Superior temporal gyrus (tissue), 1 donor: ENCODE measurements around the gene MST1.
"Not testable (repeated sequence)": the region's sequence is repeated elsewhere in the genome, so short reads cannot be mapped to it uniquely, and the experiment has no call there.

Source experiments
- DNase-seq: peaks from one replicate; pipeline ENCODE4 v3.0.0-alpha.2; 2016; ENCODE audit errors: extremely low spot score

Gene MST1

GRCh38 chr3:49700453-49701128 lies 11.3 kb upstream of the MST1 start:
- DNase-seq = no peak

DNA sequence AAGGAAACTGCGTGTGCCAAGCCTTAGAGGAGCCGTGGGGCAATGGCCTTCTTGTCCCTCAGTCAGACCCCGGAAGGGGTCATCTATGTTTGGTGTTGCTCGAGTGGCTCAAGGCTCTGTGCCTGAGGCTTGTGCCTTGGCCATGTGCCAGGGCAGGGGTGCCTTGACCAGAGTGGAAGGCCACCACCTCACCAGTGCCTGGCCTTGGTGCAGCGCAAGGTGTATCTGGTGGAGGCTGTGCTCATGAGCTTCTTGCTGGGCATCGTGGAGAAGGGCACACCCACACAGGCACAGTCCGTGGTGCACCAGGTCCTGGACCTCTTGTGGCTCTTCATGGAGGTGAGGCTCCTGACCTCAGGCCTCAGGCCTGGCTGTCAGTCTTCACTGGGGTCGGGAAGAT lies 10.7 kb upstream of the MST1 start:
- no peak for DNase-seq

GRCh38 chr3:49699281-49699979 lies 10.2 kb upstream of the MST1 start:
- no peak for DNase-seq

DNA sequence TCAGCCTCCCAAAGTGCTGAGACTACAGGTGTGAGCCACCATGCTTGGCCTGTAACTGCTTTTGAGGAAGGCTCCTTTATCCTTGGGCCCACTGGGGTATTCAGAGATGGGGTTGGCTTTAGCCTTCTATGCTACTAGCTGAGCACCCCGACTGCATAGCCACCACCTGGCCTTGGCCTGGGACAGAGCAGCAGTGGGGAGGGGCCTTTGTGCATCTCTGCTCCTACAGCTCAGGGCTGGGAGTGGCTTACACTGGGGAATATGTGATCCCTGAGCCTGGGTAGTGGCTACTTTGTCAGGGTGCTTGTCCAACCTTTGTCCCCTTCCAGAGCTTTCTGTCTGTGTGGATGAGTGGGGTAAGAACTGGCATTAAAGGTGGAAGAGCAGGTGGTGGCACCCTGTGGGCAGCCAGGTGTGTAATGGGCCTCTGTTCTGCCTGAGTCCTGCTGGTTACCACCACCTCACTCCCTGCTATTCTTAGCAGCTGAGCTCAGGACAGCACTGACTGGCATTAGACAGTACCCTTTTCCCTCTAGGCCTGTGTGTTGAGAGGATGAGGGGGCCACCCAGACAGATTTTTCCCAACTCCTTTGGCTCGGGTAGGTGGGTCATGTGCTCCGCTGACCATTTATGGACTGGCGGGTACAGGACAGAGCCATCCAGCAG lies 6.2 kb upstream of the MST1 start:
- DNase-seq = not testable (repeated sequence)

- DNase-seq = not testable (repeated sequence)
Measured at GRCh38 chr3:49694409-49695070, 5.3 kb upstream of the MST1 start.

DNA sequence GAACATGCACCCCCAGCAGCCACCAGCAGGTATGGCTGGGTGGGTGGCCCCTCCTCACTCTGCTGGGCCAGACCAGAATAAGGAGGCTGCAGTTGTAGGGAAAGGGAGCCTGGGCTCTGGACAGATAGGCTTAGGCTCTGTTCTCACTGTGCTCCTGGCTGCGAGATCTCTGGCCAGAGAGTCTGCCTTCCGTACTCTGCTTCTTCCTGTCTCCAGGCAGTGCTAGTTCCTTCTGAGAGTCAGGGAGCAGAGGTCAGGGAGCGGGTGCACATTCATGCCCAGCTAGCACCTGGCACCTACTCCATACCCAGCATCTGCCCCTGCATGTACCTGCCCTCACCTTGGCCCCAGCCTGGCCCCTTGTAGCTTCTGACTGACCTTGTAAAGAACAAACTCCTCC lies 2.2 kb upstream of the MST1 start:
- DNase-seq = not testable (repeated sequence)

DNA sequence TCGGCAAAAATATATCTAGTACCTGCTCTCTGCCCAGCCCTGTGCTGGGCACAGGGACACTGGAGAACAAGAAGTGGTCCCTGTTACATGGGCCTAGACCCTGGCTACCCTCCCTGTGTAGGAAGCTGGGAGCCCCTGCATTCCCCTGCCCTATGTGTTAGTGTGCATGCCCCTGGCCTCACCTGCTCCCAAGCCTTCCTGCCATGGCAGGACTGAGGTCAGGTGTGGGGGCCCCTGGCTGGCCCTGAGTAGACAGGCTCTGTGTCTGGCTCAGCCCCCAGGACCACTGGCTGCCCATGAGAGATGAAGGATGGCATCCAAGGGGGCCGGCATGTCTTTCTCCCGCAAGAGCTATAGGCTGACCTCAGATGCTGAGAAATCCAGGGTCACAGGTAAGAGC lies 1.6 kb upstream of the MST1 start:
- not testable (repeated sequence) for DNase-seq

- not testable (repeated sequence) for DNase-seq
Measured at GRCh38 chr3:49689908-49690624, 792 bp upstream of the MST1 start.

DNA sequence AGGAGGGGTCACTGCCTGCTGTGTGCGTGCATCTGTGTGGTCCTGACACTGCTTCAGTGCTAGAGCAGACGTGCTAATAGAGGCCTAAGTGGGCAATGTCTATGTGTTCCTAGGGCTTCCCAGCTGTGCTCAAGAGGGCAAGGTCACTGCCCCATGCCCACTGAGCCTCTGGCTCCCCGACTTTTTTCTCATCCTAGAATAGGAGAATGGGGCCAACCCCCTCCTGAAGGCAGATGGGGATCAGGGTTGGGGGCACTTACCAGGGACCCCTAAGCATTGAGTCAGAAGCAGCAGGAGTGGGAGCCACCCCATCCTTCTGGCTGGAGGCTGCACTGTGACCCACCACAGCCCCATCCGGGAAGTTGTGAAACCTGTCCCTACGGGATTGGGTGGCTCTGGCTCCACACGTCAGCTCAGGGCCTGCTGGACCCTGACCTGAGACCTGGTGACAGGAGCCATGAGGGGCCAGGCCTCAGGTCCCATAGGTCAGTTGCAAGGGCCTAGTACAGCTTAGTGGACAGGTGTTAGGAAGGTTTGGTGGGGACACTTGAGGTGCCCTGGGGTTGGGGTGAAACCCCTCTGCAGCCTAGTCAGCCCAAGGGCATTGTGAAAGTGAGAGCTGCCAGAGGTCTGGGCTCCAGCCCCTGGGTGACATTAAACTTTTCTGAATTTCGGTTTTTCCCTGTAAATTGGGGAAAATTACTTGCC lies 782 bp downstream of the MST1 start:
- not testable (repeated sequence) for DNase-seq

DNA sequence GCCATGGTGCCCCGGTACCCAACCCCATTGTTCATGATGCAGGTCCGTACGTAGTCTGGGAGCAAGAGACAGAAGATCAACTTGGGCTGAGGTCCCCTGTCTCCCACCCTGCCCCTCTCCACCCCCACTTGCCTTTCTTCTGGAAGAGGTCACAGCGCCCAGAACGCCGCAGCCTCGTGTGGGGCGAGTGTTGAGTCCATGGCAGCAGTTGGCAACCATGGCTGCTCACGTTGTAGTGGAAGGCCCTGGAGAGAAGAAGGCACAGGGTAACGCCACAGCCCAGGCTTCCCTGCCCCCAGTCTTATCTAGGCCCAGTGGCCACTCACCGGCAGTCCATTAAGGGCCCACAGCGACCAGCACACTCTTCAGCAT lies 1.9 kb downstream of the MST1 start:
- DNase-seq = not testable (repeated sequence)

- DNase-seq = not testable (repeated sequence)
Measured at GRCh38 chr3:49686769-49687423, 2.4 kb downstream of the MST1 start.

GRCh38 chr3:49686346-49686745 lies 2.9 kb downstream of the MST1 start:
- DNase-seq = not testable (repeated sequence)

GRCh38 chr3:49685846-49686245 lies 3.4 kb downstream of the MST1 start:
- DNase-seq = not testable (repeated sequence)

DNA sequence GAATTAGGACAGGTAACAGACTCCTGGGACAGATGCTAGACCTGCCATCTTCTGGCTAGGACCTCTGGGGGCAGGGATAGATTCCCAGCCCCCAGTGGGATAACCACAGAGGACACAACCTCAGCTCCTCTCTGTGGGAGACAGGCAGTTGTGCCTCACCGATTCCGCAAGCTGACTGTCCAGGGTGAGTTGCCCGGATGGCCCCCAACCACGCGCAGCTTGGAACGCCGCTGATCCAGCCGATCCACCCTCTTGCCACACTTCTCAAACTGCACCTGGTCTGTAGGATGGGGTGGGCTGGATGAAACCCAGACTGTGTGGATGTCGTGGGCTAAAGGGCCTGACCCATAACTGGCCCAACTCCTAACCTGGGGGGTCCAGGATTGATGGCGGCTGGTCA lies 4.2 kb downstream of the MST1 start:
- DNase-seq = not testable (repeated sequence)

DNA sequence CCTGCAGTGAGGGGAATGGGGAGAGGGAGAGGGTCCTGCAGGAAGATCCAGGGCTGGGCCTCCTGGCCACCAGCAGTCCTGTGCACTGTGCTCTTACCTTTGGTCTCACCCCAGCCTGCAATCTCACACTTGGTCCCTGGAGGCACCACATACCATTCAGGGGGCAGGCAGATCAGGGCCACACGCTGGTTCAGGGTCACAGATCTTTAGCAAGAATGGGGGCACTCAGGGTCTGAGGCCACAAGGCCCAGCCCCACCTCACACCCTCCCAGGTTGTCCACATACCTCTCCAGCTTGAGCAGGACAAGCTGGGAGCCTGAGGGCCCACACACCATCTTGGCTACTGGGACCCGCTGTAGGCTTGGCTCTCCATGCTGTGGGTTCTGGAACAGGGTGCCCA lies 4.8 kb downstream of the MST1 start:
- DNase-seq = not testable (repeated sequence)

DNA sequence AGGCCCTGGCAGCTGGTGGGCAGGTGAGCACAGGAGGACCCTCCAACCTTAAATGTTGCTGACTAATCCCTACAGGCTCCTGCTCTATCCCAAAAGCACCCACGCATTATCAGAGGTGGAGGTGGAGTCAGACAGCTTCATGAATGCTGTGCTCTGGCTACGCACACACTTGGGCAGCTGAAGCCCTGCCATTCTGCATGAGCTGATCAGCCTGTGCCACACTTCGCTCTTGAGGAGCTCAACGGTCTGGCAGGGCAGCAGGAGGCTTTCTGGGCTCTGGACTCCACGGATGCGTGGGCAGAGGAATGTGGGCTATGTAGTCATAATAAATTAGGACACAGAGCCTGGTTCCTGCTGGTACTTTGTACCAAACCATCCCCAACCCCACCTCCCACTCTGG lies 6.1 kb downstream of the MST1 start:
- DNase-seq = no peak

DNA sequence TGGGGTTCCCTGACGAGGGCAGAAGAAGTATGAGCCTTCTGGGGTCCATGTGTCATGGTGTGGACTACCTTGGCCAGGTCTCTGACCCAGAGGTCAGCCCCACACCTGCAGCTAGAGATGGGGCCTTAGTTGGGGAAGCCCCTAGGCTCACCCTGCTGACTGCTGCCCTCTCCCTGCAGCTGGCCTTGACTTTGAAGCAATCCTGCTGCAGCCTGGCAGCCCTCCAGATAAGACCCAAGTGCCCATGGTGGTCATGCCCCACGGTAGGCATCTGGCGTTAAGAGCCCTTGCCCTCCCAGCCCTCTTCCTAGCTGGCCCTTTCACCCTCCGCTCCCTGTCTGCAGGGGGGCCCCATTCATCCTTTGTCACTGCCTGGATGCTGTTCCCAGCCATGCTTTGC lies 7.7 kb downstream of the MST1 start:
- no peak for DNase-seq

GRCh38 chr3:49681232-49681522 lies 8.1 kb downstream of the MST1 start:
- no peak for DNase-seq

- no peak for DNase-seq
Measured at GRCh38 chr3:49680493-49681231, 8.6 kb downstream of the MST1 start.

DNA sequence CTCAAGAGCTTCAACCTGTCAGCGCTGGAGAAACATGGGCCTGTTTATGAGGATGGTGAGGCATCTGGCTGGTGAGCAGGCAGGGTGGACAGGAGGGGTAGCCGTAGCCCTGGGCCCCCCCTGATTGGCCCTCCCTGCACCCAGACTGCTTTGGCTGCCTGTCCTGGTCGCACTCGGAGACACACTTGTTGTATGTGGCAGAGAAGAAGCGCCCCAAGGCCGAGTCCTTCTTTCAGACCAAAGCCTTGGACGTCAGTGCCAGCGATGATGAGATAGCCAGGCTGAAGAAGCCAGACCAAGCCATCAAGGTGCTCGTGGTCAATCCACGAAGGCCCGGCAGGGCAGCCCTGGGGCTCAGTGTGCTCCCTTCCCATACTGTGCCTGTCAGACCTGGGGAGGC lies 13.4 kb downstream of the MST1 start:
- no peak for DNase-seq
